ENCODE results near the gene ATP5F1E. TPM values are rescaled to one million over a fixed set of nuclear protein-coding genes. Genes with fewer than 3 reads are reported as not detected.

Gene ATP5F1E
- total and polyA plus RNA-seq, 4 donors: 18.4 to 88.8 (median 64.1) TPM

DNA sequence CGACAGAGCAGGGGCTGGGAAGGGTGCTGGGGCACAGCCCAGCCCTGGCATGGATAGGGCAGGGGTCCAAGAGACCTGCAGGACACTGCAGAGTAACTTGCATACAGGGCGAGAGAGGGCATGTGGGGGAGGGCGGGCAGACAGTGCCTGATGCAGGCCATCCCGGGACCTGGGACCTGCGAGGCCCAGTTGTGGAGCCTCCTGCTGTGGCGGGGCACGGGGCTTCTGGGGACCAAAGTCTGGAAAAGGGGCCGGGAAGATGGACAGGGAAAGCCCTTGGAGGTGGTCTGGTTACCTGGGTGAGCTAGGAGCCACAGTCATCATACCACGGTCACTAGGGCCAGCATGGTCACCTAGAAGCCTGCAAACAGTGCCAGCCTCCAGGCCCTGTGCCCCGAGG, 13.3 kb downstream of the ATP5F1E start:
- Histone ChIP-seq H3K9ac (ENCODE audit: insufficient read depth in 1 of 2, low read length in 2 of 2) (no peak overlapping the region), H3K4me1 (ENCODE audit: control insufficient read depth in 5 of 5, insufficient read depth in 5 of 5, low read length in 5 of 5) (peaks cover 0 to 25% (median 0%) of the 10 kb centered on the region in 5 donors), H3K27ac (ENCODE audit: low read depth in 1 of 2, low read length in 1 of 2) (no peak overlapping the region), H3K27me3 (ENCODE audit: control insufficient read depth in 3 of 3, insufficient read depth in 3 of 3, low read length in 2 of 3) (no peaks in the 10 kb centered on the region), H3K9me3 (ENCODE audit: control insufficient read depth in 4 of 4, insufficient read depth in 3 of 4, low read length in 3 of 4) (no peaks in the 10 kb centered on the region), H3K4me3 (no peak overlapping the region), H3K36me3 (ENCODE audit: control insufficient read depth in 4 of 4, insufficient read depth in 4 of 4, low read length in 4 of 4) (peaks cover 0 to 11% (median 6%) of the 10 kb centered on the region in 4 donors)
- ATAC-seq (ENCODE audit: insufficient read depth, low FRiP score) (no peak), DNase-seq (no peak)
- TF ChIP-seq, protein P1, sequence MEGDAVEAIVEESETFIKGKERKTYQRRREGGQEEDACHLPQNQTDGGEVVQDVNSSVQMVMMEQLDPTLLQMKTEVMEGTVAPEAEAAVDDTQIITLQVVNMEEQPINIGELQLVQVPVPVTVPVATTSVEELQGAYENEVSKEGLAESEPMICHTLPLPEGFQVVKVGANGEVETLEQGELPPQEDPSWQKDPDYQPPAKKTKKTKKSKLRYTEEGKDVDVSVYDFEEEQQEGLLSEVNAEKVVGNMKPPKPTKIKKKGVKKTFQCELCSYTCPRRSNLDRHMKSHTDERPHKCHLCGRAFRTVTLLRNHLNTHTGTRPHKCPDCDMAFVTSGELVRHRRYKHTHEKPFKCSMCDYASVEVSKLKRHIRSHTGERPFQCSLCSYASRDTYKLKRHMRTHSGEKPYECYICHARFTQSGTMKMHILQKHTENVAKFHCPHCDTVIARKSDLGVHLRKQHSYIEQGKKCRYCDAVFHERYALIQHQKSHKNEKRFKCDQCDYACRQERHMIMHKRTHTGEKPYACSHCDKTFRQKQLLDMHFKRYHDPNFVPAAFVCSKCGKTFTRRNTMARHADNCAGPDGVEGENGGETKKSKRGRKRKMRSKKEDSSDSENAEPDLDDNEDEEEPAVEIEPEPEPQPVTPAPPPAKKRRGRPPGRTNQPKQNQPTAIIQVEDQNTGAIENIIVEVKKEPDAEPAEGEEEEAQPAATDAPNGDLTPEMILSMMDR (IDR thresholded peaks at IDR 0.05; ENCODE audit: control extremely low read depth, extremely low read depth): no peak
- WGBS, 2 donors: 87 to 93% methylated on average over 10 of the region's 10 CpGs

DNA sequence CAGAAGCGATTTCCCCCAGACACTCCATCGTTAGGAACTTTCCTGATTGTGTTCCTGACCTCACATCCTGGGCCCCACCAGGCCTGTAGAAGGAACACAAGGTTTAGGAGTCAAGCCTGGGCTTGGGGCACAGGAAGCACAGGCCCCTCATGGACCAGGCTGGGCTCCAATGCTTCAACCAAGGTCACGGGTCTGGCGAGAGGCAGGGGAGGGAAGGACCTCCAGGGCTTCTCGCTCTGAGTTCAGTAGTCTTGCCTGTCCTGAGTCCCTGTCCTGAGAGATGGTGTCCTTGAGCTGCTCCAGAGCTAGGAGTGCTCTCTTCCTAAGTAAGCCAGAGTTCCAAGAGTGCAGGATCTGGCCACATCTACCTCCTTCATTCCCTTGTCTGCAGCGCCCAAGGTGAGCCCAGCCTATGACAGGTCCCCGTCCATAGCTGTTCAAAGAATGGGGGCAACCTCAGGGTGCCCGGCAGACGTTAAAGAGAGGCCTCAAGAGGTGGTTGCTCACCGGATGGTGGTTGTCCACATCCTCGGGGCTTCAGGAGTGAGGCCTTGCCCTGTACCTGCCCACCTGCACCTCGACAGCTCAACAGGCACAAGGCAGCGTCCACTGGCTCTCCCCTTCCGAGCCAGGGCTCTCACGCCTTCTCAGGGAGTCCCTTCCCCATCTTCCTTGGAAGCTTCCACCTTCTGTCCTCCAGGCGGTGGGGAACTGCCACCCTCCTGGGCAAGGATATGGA, 14.5 kb downstream of the ATP5F1E start:
- TF ChIP-seq, protein P1 (IDR thresholded peaks at IDR 0.05; ENCODE audit: control extremely low read depth, extremely low read depth): no peak
- Histone ChIP-seq H3K9me3 (ENCODE audit: control insufficient read depth in 4 of 4, insufficient read depth in 3 of 4, low read length in 3 of 4) (no peaks in the 10 kb centered on the region), H3K4me3 (no peak overlapping the region), H3K27ac (ENCODE audit: low read depth in 1 of 2, low read length in 1 of 2) (no peak overlapping the region), H3K4me1 (ENCODE audit: control insufficient read depth in 5 of 5, insufficient read depth in 5 of 5, low read length in 5 of 5) (peaks cover 0 to 25% (median 0%) of the 10 kb centered on the region in 5 donors), H3K36me3 (ENCODE audit: control insufficient read depth in 4 of 4, insufficient read depth in 4 of 4, low read length in 4 of 4) (peaks cover 0 to 2% (median under 1%) of the 10 kb centered on the region in 4 donors), H3K27me3 (ENCODE audit: control insufficient read depth in 3 of 3, insufficient read depth in 3 of 3, low read length in 2 of 3) (no peaks in the 10 kb centered on the region), H3K9ac (ENCODE audit: insufficient read depth in 1 of 2, low read length in 2 of 2) (no peak overlapping the region)
- no peak for ATAC-seq (ENCODE audit: insufficient read depth, low FRiP score)
- WGBS, 2 donors: 90 to 92% methylated on average over 16 of the region's 16 CpGs
- DNase-seq: no peak

DNA sequence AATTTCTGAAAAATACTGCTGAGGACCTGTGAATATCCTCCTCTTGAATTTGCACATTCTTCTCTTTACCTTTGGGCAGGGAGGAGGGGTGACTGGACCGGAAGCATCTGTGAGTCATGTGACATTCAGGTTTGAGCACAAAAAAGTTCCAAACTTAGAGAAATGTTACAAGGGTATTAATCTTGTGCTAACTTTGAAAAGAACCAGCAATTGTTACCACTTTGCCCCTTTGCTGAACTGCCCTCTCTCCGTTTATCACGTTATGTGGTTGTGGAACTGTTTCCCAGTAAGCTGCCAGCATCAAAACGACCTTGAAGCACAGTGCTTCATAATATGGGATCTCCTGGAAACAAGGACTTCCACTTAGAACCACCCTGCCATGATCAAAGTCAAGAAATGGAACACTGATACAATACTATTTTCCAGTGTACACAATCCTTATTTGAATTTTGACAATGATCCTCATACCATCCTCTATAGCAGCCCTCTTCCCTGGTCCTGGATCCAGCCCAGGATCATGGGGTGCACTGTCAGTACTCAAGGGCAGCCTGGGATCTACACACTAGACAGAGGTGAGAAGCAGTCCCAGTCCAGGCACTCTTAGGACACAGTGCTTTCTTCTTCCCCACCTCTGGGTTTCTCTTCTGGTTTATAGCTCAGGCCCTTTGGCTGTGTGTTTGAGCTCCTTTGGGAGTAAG, 15.2 kb downstream of the ATP5F1E start:
- no peaks in the 10 kb centered on the region for H3K27me3 ChIP-seq (ENCODE audit: control insufficient read depth in 3 of 3, insufficient read depth in 3 of 3, low read length in 2 of 3)
- H3K36me3 ChIP-seq (ENCODE audit: control insufficient read depth in 4 of 4, insufficient read depth in 4 of 4, low read length in 4 of 4): no peaks in the 10 kb centered on the region
- TF ChIP-seq, protein P1 (IDR thresholded peaks at IDR 0.05; ENCODE audit: control extremely low read depth, extremely low read depth): no peak
- 27 to 55% methylated on average over 4 of the region's 4 CpGs for WGBS, 2 donors
- peaks cover 0 to 25% (median 0%) of the 10 kb centered on the region in 5 donors for H3K4me1 ChIP-seq (ENCODE audit: control insufficient read depth in 5 of 5, insufficient read depth in 5 of 5, low read length in 5 of 5)
- no peak overlapping the region for H3K4me3 ChIP-seq
- H3K9me3 ChIP-seq (ENCODE audit: control insufficient read depth in 4 of 4, insufficient read depth in 3 of 4, low read length in 3 of 4): no peaks in the 10 kb centered on the region
- H3K9ac ChIP-seq (ENCODE audit: insufficient read depth in 1 of 2, low read length in 2 of 2): no peak overlapping the region
- H3K27ac ChIP-seq (ENCODE audit: low read depth in 1 of 2, low read length in 1 of 2): no peak overlapping the region
- ATAC-seq (ENCODE audit: insufficient read depth, low FRiP score) (no peak), DNase-seq (no peak)

All from lung (tissue), 12 donors.